NCI-H2171 (cell line): ENCODE results near the gene NCOA5.

Experiments
- DNase-seq: peaks from one replicate; lab custom pipeline; 2025; lab: John Stamatoyannopoulos, UW

The NCOA5 gene

GRCh38 chr20:46089417-46090388 is at the start of gene NCOA5:
TSS of gene NCOA5 (minus strand) at chr20:46089962. CDS start at chr20:46079424, 10,538 bp downstream.
- peak; percentile 98 for DNase-seq

DNA sequence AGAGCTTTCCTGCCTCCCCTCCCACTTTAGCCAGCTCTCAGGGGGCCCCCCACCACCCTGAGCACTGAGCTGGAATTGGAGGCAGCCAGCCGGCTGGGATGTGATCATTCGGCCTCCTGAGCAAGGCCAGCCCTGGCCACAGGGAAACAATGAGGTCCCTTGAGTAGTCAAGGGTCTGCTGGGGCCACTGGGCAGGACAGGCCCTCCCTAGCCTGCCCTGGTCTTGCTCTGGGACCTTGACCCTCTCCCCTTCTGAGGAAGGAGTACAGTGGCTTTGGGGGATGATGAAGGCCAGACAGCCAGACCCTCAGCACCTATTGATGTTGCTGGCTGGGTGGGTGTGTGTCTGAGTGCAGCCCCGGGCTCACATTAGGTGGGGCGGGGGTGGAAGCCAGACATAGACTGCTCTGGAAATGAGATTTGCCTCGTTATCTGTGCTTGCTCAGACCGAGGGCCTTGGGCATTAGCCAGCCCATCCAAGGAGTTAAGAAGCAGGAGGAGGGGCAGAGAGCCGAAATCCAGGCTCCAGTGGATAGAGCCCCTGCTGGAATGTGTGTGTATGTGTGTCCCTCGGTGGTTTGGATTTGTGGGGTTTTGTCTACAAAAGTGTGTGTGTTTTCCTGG is 49.6 kb upstream of the NCOA5 start:
- no peak for DNase-seq

DNA sequence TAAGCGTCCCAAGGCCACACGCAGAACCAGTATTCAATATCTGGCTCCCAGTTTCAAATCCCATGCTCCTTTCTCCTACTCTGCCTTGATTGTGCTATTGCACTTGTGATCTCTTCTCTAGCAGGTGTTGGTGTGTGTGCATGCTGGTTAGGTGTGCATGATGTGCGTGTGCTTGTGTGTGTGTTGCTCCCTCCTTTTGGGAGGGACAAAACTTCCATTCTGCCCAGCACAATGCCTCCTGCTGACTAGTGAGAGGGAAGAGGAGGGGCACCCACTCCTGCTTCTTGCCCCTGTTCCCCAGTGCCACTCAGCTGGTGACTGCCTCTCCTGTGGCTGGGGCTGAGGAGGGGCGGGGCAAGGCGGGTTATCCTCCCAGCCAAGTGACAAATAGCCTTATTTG is 48.1 kb upstream of the NCOA5 start:
- no peak for DNase-seq

DNA sequence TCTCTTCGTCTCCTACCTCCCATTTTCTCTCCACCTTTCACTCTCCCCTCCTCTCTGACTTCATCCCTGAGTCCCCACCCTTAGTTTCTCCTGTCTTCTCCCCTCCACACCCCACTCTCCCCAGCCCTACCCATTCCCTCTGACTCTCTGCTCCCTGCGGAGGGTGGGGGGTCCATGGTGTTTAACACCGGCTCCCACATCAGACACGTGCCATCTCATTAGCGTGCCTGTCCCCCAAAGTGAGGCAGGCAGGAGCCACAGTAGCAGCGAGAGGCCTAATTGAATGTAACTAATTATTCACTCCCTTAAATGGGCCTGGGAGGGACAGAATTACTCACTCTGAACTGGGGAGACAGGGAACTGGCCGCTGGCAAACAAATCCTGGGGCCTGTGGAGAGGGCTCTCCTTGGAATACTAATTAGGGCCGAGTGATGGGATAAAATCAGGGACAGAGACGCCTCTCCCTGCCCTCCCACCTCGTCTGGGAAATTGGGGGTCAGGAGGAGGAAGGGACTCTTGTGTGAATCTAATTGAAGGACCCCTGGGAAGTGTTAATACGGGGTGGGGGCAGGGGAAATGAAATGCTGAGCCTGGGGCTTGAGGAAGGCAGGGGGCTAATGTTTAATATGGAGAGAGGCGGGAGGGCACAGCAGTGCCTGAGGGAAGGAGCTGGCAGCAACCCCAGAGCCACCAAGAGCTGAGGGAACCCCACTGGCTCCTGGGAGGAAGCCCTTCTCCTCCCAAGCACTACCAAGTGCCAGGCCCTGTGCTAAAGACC is 46.3 kb upstream of the NCOA5 start:
- no peak for DNase-seq

GRCh38 chr20:46134716-46135115 is 45.0 kb upstream of the NCOA5 start:
- no peak for DNase-seq

DNA sequence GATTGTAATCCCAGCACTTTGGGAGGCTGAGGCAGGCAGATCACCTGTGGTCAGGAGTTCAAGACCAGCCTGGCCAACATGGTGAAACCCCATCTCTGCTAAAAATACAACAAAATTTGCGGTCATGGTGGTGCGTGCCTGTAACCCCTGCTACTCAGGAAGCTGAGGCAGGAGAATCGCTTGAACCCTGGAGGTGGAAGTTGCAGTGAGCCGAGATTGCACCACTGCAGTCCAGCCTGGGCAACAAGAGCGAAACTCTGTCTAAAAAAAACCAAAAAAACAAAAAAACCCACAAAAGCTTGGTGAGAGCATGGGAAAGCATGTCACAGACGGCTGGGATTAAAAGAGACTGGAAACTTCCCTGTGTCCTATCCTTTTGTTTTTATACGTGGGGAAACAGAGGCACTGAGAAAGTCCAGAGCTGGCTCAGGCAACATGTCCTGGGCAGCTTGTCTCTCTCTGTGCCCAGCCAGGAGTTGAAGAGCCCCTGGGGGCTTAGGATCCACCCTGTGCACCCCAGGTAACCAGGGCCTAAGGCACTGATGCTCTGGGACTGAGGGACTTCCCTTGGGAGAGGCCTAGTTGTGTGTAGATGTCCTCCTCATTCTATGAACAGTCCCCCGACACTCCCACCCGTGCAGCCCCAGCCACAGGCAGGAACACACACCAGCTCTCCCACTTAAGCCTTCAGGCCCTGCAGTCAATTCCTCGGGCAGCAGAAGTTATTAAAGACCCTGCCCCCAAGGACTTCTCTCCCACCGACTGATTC is 44.3 kb upstream of the NCOA5 start:
- DNase-seq, result no peak

DNA sequence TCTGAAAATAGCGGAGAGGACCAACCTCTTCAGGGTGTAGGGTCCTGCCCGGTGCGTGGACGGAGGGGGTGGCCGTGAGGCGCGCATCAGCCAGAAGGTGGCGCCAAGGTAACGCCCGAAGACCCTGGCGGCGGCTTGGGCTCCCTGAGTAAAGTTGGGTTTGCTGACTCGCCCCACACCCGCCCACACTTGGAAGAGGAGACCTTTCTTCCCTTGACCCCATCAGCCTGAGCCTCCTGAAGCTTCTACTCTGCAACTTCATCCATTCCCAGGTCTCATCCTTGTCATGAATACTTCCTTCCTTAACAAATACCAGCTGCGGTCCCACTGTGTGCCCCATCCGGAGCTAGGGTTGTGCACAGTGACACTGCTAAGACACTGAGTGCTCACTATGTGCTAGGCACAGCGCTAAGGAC is 43.0 kb upstream of the NCOA5 start:
- DNase-seq, result peak; percentile 77

DNA sequence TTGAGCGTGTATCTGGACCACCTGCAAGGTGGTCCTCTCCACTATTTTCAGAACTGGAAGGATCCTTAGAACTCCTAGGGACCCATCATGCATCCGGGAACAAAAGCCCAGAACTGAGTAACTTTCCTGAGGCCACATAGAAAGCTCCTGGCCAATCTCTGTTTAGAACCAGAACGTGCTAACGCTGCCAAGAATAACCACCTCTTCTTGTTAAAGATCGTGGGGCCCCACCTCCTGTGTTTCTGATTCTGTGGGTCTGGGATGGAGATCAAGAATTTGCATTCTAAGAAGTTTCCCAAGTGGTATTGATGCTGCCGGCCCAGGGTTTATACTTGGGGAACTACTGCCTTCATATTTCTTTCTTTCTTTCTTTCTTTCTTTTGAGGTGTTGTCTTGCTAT is 41.6 kb upstream of the NCOA5 start:
- no peak for DNase-seq

DNA sequence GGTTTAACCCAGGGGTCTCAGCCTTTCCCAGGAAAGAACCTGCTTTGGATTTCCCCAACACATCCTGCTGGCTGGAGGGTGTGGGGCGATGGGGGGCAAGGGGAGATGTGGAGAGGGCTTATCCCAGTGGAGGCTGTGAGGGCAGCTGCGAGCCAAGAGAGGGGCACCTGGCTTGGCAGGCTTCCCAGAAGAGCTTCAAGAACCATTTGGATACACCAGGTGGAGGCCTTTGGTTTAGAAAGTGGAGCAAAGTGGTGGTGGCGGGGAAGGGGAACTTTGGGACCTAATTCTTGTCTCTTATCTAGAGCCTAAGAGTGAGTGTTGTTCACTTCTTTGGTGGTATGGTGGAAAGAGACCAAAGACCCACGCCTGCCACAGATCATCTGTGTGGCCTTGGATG is 40.8 kb upstream of the NCOA5 start:
- DNase-seq, result peak; percentile 94

DNA sequence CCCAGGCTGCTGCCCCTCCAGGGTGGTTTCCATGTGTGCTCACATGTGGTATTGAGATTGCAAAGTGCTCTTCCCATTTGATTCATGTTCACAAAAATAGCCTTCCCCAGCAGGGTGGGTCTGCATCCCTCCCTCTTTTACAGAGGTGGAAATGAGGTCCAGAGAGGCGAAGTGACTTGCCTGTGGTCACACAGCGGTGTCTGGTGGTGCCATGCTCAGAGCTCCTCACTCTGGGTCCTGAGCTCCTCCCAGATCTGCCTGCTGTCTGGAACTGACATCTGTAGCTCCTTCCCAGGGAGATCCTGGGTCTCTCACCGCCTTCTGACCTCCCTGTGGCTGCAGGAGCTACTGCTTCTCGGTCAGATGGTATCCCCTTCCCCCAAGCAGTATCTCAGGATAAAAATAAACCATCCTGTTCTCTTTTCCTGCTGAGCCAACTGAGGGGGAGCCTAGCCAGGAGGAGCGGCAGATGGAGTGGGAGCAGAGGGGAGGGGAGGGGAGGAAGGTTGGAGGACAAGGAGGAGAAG is 40.3 kb upstream of the NCOA5 start:
- peak; percentile 94 for DNase-seq

GRCh38 chr20:46128310-46129151 is 38.8 kb upstream of the NCOA5 start:
- no peak for DNase-seq

DNA sequence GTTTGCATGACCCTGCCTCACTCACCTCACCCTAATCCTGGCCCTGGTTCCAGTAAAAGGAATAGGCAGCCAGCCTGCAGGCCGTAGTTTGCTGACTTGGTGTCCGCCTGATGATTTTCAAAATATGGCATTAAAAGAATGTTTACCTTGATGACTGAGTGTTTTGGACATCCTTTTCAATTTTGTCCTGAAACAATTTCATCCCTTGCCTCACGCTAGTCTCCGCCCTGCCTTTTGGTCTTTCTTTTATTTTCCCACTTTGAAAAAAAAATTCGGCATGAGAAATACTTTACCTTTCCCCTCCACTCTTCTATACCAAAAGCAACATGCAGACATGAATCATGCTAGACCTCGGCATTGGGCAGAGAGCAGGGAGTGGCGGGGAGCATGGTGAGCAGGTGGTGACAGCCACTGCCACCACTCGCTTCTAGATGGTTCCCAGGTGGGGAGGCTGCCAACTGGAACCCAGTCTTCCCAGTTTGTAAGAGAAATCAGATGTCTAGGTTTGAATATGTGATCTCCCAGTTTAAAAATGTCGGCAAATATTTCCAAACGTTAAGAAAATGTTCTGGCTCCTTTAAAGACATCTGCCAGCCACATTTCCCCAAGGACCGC is 37.7 kb upstream of the NCOA5 start:
- no peak for DNase-seq

DNA sequence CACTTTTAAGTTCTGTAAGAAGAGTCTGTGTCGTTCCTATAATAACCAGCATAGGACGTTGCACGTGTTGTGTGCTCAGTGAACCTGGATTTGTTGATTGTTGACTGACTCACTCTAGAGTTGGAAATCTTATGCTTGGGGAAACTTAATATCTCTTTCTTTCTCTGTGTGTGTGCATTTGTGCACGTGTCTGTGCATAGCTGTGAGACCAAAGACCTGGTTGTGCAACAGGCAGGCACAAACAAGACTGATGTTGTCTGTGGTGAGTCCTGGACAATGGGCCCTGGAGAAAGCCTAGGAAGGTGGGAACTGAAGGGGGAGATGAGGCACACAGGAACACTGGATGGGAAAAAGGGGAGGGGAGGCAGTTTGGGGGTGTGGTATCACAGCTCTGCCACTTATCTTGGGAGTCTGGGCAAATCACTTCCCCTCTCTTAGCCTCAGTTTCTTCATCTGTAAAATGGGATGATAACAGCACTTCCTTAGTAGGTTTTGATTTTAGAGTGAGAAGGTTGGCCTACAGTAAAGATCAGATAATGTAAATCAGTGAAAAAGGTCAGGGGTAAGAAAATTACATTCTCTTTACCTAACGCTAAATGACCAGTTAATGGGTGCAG is 36.8 kb upstream of the NCOA5 start:
- DNase-seq, result no peak

GRCh38 chr20:46123482-46124245 is 33.9 kb upstream of the NCOA5 start:
- no peak for DNase-seq

- no peak for DNase-seq
Observed at GRCh38 chr20:46122516-46123481, 33.0 kb upstream of the NCOA5 start.

GRCh38 chr20:46122071-46122470 is 32.3 kb upstream of the NCOA5 start:
- DNase-seq, result no peak

GRCh38 chr20:46121184-46121930 is 31.6 kb upstream of the NCOA5 start:
- DNase-seq, result no peak
